ENCODE measurements around the gene RDX. TPM values are rescaled to one million over a fixed set of nuclear protein-coding genes. Genes with fewer than 3 reads are reported as not detected.

RDX gene
- total and polyA plus RNA-seq, 7 experiments from 2014 or later = 6.9 to 63.6 (median 15.9) TPM

GRCh38 chr11:110190885-110191284 is 105.5 kb downstream of the RDX start:
- no peak overlapping the region for H3K27ac Mint-ChIP-seq
- no peak overlapping the region for H3K4me3 Mint-ChIP-seq
- peaks cover 0 to 2% (median 0%) of the 10 kb centered on the region in 5 donors for H3K36me3 Mint-ChIP-seq
- DNase-seq = no peak
- intact Hi-C loops (cut with micrococcal nuclease) = no loop called here
- Histone ChIP-seq H3K36me3 (ENCODE audit: control insufficient read depth in 2 of 3, insufficient read depth in 3 of 3, low read length in 3 of 3) (no peaks in the 10 kb centered on the region), H3K27ac (ENCODE audit: low read depth, low read length) (no peak overlapping the region), H3K9me3 (ENCODE audit: control insufficient read depth in 2 of 3, low read length in 3 of 3) (no peaks in the 10 kb centered on the region), H3K4me1 (ENCODE audit: control insufficient read depth in 2 of 2, insufficient read depth in 2 of 2, low read length in 2 of 2) (peaks cover 0 to 7% of the 10 kb centered on the region in 2 donors), H3K4me3 (ENCODE audit: low read length) (no peak overlapping the region), H3K27me3 (ENCODE audit: control insufficient read depth in 2 of 2, insufficient read depth in 2 of 2, low read length in 2 of 2) (no peaks in the 10 kb centered on the region)
- no peak for ATAC-seq
- ChIA-PET POLR2A (no interaction called here), CTCF (interaction anchor here (0.6 to 1.1 kb wide), 2 partner anchors 10 to 15 kb away, joined by 3 to 4 read pairs; no protein-coding TSS in a partner anchor)
- peaks cover 3 to 40% (median 10%) of the 10 kb centered on the region in 5 donors for H3K27me3 Mint-ChIP-seq
- H3K4me1 Mint-ChIP-seq = peaks cover 0 to 14% (median 8%) of the 10 kb centered on the region in 7 donors
- peaks cover 0 to 4% (median 0%) of the 10 kb centered on the region in 11 donors for H3K9me3 Mint-ChIP-seq

DNA sequence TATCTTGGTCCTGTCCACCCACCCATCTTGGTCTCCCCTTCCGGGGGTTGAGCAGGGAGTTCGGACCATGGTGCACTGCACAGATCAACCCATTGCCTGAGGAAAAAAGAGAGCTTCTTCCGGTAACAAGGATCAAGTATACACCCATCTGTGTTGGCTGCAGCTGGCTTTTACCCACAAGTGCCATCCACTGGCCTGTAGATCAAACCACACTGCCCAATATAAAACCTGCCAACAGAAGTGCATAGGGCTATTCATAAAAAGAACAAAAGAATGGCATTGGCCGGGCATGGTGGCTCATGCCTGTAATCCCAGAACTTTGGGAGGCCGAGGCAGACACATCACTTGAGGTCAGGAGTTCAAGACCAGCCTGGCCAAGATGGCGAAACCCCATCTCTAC is 108.7 kb downstream of the RDX start:
- peaks cover 0 to 10% (median 6%) of the 10 kb centered on the region in 7 donors for H3K4me1 Mint-ChIP-seq
- Histone ChIP-seq H3K9me3 (ENCODE audit: control insufficient read depth in 2 of 3, low read length in 3 of 3) (no peaks in the 10 kb centered on the region), H3K4me3 (ENCODE audit: low read length) (no peak overlapping the region), H3K27me3 (ENCODE audit: control insufficient read depth in 2 of 2, insufficient read depth in 2 of 2, low read length in 2 of 2) (no peaks in the 10 kb centered on the region), H3K27ac (ENCODE audit: low read depth, low read length) (no peak overlapping the region), H3K4me1 (ENCODE audit: control insufficient read depth in 2 of 2, insufficient read depth in 2 of 2, low read length in 2 of 2) (peaks cover 0 to 1% of the 10 kb centered on the region in 2 donors), H3K36me3 (ENCODE audit: control insufficient read depth in 2 of 3, insufficient read depth in 3 of 3, low read length in 3 of 3) (no peaks in the 10 kb centered on the region)
- H3K27ac Mint-ChIP-seq = no peak overlapping the region
- ChIA-PET POLR2A (no interaction called here), CTCF (no interaction called here)
- H3K36me3 Mint-ChIP-seq = no peaks in the 10 kb centered on the region
- intact Hi-C loops (cut with micrococcal nuclease) = no loop called here
- ATAC-seq = no peak
- no peaks in the 10 kb centered on the region for H3K9me3 Mint-ChIP-seq
- no peak overlapping the region for H3K4me3 Mint-ChIP-seq
- peaks cover 0 to 26% (median 10%) of the 10 kb centered on the region in 5 donors for H3K27me3 Mint-ChIP-seq
- DNase-seq = no peak

- Histone ChIP-seq H3K36me3 (ENCODE audit: control insufficient read depth in 2 of 3, insufficient read depth in 3 of 3, low read length in 3 of 3) (no peaks in the 10 kb centered on the region), H3K4me1 (ENCODE audit: control insufficient read depth in 2 of 2, insufficient read depth in 2 of 2, low read length in 2 of 2) (no peaks in the 10 kb centered on the region), H3K27me3 (ENCODE audit: control insufficient read depth in 2 of 2, insufficient read depth in 2 of 2, low read length in 2 of 2) (no peaks in the 10 kb centered on the region), H3K9me3 (ENCODE audit: control insufficient read depth in 2 of 3, low read length in 3 of 3) (no peaks in the 10 kb centered on the region), H3K27ac (ENCODE audit: low read depth, low read length) (no peak overlapping the region), H3K4me3 (ENCODE audit: low read length) (no peak overlapping the region)
- Mint-ChIP-seq H3K4me3 (no peak overlapping the region), H3K27me3 (peaks cover 0 to 19% (median 5%) of the 10 kb centered on the region in 5 donors), H3K27ac (no peak overlapping the region), H3K4me1 (peaks cover 0 to 1% (median 0%) of the 10 kb centered on the region in 7 donors), H3K36me3 (no peaks in the 10 kb centered on the region), H3K9me3 (no peaks in the 10 kb centered on the region)
- CTCF ChIA-PET = no interaction called here
- intact Hi-C loops (cut with micrococcal nuclease) = no loop called here
- no peak for ATAC-seq
- POLR2A ChIA-PET = no interaction called here
- no peak for DNase-seq
These were observed 109.5 kb downstream of the RDX start for GRCh38 chr11:110186867-110187266.

- ChIA-PET CTCF (no interaction called here), POLR2A (no interaction called here)
- H3K36me3 Mint-ChIP-seq = no peaks in the 10 kb centered on the region
- intact Hi-C loops (cut with micrococcal nuclease) = no loop called here
- H3K27ac ChIP-seq (ENCODE audit: low read depth, low read length) = no peak overlapping the region
- H3K27ac Mint-ChIP-seq = no peak overlapping the region
- no peaks in the 10 kb centered on the region for H3K4me1 Mint-ChIP-seq
- no peak overlapping the region for H3K4me3 Mint-ChIP-seq
- no peak for ATAC-seq
- no peak for DNase-seq
- H3K9me3 Mint-ChIP-seq = no peaks in the 10 kb centered on the region
- H3K27me3 Mint-ChIP-seq = peaks cover 0 to 18% (median 5%) of the 10 kb centered on the region in 5 donors
- no peaks in the 10 kb centered on the region for H3K4me1 ChIP-seq (ENCODE audit: control insufficient read depth in 2 of 2, insufficient read depth in 2 of 2, low read length in 2 of 2)
- H3K4me3 ChIP-seq (ENCODE audit: low read length) = no peak overlapping the region
- H3K9me3 ChIP-seq (ENCODE audit: control insufficient read depth in 2 of 3, low read length in 3 of 3) = no peaks in the 10 kb centered on the region
- H3K27me3 ChIP-seq (ENCODE audit: control insufficient read depth in 2 of 2, insufficient read depth in 2 of 2, low read length in 2 of 2) = no peaks in the 10 kb centered on the region
- H3K36me3 ChIP-seq (ENCODE audit: control insufficient read depth in 2 of 3, insufficient read depth in 3 of 3, low read length in 3 of 3) = no peaks in the 10 kb centered on the region
These were observed 110.0 kb downstream of the RDX start for GRCh38 chr11:110186456-110186855.

- Mint-ChIP-seq H3K27me3 (peaks cover 0 to 16% (median 5%) of the 10 kb centered on the region in 5 donors), H3K36me3 (no peaks in the 10 kb centered on the region), H3K4me1 (no peaks in the 10 kb centered on the region), H3K4me3 (no peak overlapping the region), H3K9me3 (no peaks in the 10 kb centered on the region), H3K27ac (no peak overlapping the region)
- DNase-seq = no peak
- intact Hi-C loops (cut with micrococcal nuclease) = no loop called here
- Histone ChIP-seq H3K36me3 (ENCODE audit: control insufficient read depth in 2 of 3, insufficient read depth in 3 of 3, low read length in 3 of 3) (no peaks in the 10 kb centered on the region), H3K9me3 (ENCODE audit: control insufficient read depth in 2 of 3, low read length in 3 of 3) (no peaks in the 10 kb centered on the region), H3K27me3 (ENCODE audit: control insufficient read depth in 2 of 2, insufficient read depth in 2 of 2, low read length in 2 of 2) (no peaks in the 10 kb centered on the region), H3K4me1 (ENCODE audit: control insufficient read depth in 2 of 2, insufficient read depth in 2 of 2, low read length in 2 of 2) (no peaks in the 10 kb centered on the region), H3K27ac (ENCODE audit: low read depth, low read length) (no peak overlapping the region), H3K4me3 (ENCODE audit: low read length) (no peak overlapping the region)
- no peak for ATAC-seq
- ChIA-PET POLR2A (interaction anchor here (0.5 kb wide), 1 partner anchor 1434 kb away, joined by 3 read pairs; no protein-coding TSS in a partner anchor), CTCF (no interaction called here)
These were observed 110.8 kb downstream of the RDX start for GRCh38 chr11:110185599-110185998.

GRCh38 chr11:110185121-110185591 is 111.3 kb downstream of the RDX start:
- ChIA-PET POLR2A (interaction anchor here (0.5 kb wide), 1 partner anchor 1435 kb away, joined by 3 read pairs; no protein-coding TSS in a partner anchor), CTCF (no interaction called here)
- no peaks in the 10 kb centered on the region for H3K9me3 Mint-ChIP-seq
- no peaks in the 10 kb centered on the region for H3K4me1 Mint-ChIP-seq
- DNase-seq = no peak
- H3K36me3 ChIP-seq (ENCODE audit: control insufficient read depth in 2 of 3, insufficient read depth in 3 of 3, low read length in 3 of 3) = no peaks in the 10 kb centered on the region
- H3K4me1 ChIP-seq (ENCODE audit: control insufficient read depth in 2 of 2, insufficient read depth in 2 of 2, low read length in 2 of 2) = no peaks in the 10 kb centered on the region
- no peak overlapping the region for H3K4me3 ChIP-seq (ENCODE audit: low read length)
- no peaks in the 10 kb centered on the region for H3K27me3 ChIP-seq (ENCODE audit: control insufficient read depth in 2 of 2, insufficient read depth in 2 of 2, low read length in 2 of 2)
- H3K4me3 Mint-ChIP-seq = no peak overlapping the region
- H3K9me3 ChIP-seq (ENCODE audit: control insufficient read depth in 2 of 3, low read length in 3 of 3) = no peaks in the 10 kb centered on the region
- no peaks in the 10 kb centered on the region for H3K36me3 Mint-ChIP-seq
- H3K27ac Mint-ChIP-seq = no peak overlapping the region
- no peak for ATAC-seq
- peaks cover 0 to 16% (median 5%) of the 10 kb centered on the region in 5 donors for H3K27me3 Mint-ChIP-seq
- H3K27ac ChIP-seq (ENCODE audit: low read depth, low read length) = no peak overlapping the region
- intact Hi-C loops (cut with micrococcal nuclease) = no loop called here

DNA sequence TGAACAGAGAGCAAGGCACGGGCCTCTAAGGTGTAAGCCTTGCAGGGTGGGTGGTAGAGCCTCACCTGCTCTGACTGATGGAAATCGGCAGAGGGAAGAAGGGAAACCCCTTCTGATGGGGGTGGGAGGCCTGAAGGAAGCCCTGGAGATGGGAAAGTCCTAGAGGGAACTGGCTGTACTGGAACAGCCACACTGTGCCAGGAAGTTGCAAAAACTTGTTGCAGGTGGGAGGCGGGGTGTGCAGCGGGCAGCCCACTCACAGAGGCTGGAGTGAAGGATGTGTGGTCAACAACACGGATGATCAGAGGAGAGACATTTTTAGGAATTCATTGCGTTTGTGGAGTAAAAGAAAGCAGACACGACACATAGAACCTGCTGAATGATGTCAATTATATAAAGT is 112.0 kb downstream of the RDX start:
- Histone ChIP-seq H3K4me1 (ENCODE audit: control insufficient read depth in 2 of 2, insufficient read depth in 2 of 2, low read length in 2 of 2) (no peaks in the 10 kb centered on the region), H3K4me3 (ENCODE audit: low read length) (no peak overlapping the region), H3K36me3 (ENCODE audit: control insufficient read depth in 2 of 3, insufficient read depth in 3 of 3, low read length in 3 of 3) (no peaks in the 10 kb centered on the region), H3K27ac (ENCODE audit: low read depth, low read length) (no peak overlapping the region), H3K27me3 (ENCODE audit: control insufficient read depth in 2 of 2, insufficient read depth in 2 of 2, low read length in 2 of 2) (no peaks in the 10 kb centered on the region), H3K9me3 (ENCODE audit: control insufficient read depth in 2 of 3, low read length in 3 of 3) (no peaks in the 10 kb centered on the region)
- no peaks in the 10 kb centered on the region for H3K9me3 Mint-ChIP-seq
- no peak overlapping the region for H3K27ac Mint-ChIP-seq
- no peak overlapping the region for H3K4me3 Mint-ChIP-seq
- ChIA-PET POLR2A (no interaction called here), CTCF (no interaction called here)
- intact Hi-C loops (cut with micrococcal nuclease) = no loop called here
- ATAC-seq = no peak
- peaks cover 0 to 16% (median 3%) of the 10 kb centered on the region in 5 donors for H3K27me3 Mint-ChIP-seq
- H3K36me3 Mint-ChIP-seq = no peaks in the 10 kb centered on the region
- no peaks in the 10 kb centered on the region for H3K4me1 Mint-ChIP-seq
- no peak for DNase-seq

Measured in naive thymus-derived CD4-positive, alpha-beta T cell (primary cell).